HAP-1 (cell line): ENCODE data around the gene C2orf92.

Source experiments
- DNase-seq, 2 experiments: peaks; one replicate each; pipeline ENCODE4 v3.0.0-alpha.2; 2016 to 2020; ENCODE audit warnings: low spot score in 2 of 2
- H3K27me3 ChIP-seq: fragments of 250-450 bp; sonication (Bioruptor Pico); 2 replicates; pipeline ENCODE4 v1.5.1; 2020; ENCODE audit warnings: low read depth, mild to moderate bottlenecking, moderate library complexity
- H3K36me3 ChIP-seq: fragments of 250-450 bp; sonication (Bioruptor Pico); replicated peaks from 2 replicates; pipeline ENCODE4 v1.5.1; 2020; ENCODE audit warnings: mild to moderate bottlenecking
- H3K4me1 ChIP-seq: fragments of 250-450 bp; sonication (Bioruptor Pico); 2 replicates; pipeline ENCODE4 v1.5.1; 2020; ENCODE audit warnings: mild to moderate bottlenecking
- H3K4me3 ChIP-seq: fragments of 250-450 bp; sonication (Bioruptor Pico); 2 replicates; pipeline ENCODE4 v1.5.1; 2020; ENCODE audit warnings: mild to moderate bottlenecking, moderate library complexity
- H3K9me3 ChIP-seq: fragments of 250-450 bp; sonication (Bioruptor Pico); 2 replicates; pipeline ENCODE4 v1.5.1; 2020; ENCODE audit warnings: mild to moderate bottlenecking, moderate library complexity
- in situ Hi-C: fragments of 300-500 bp; cut with MboI; formaldehyde crosslinking; loops from 3 replicates; pipeline ENCODE4 v1.14.3; 2020; ENCODE audit warnings: low sequenced_read_pairs, inconsistent platforms, mixed read lengths

Gene C2orf92

GRCh38 chr2:97654791-97655190, 14.7 kb upstream of the C2orf92 start:
- Histone ChIP-seq H3K36me3 (peaks cover 43% of the 10 kb centered on the region), H3K4me1 (no peaks in the 10 kb centered on the region), H3K4me3 (no peak overlapping the region), H3K27me3 (no peaks in the 10 kb centered on the region), H3K9me3 (no peaks in the 10 kb centered on the region)
- in situ Hi-C loops: no loop called here
- no peak for DNase-seq

- Histone ChIP-seq H3K4me3 (no peak overlapping the region), H3K4me1 (no peaks in the 10 kb centered on the region), H3K9me3 (no peaks in the 10 kb centered on the region), H3K27me3 (no peaks in the 10 kb centered on the region), H3K36me3 (peaks cover 43% of the 10 kb centered on the region)
- DNase-seq: no peak
- in situ Hi-C loops: no loop called here
Measured at GRCh38 chr2:97656129-97656755, 13.3 kb upstream of the C2orf92 start.

- H3K36me3 ChIP-seq: peaks cover 43% of the 10 kb centered on the region
- H3K9me3 ChIP-seq: no peaks in the 10 kb centered on the region
- no peak overlapping the region for H3K4me3 ChIP-seq
- no peak for DNase-seq
- no peaks in the 10 kb centered on the region for H3K4me1 ChIP-seq
- in situ Hi-C loops: no loop called here
- H3K27me3 ChIP-seq: no peaks in the 10 kb centered on the region
Measured at GRCh38 chr2:97656905-97657587, 12.5 kb upstream of the C2orf92 start.

- H3K9me3 ChIP-seq: no peaks in the 10 kb centered on the region
- no peaks in the 10 kb centered on the region for H3K27me3 ChIP-seq
- H3K4me3 ChIP-seq: no peak overlapping the region
- peaks cover 43% of the 10 kb centered on the region for H3K36me3 ChIP-seq
- H3K4me1 ChIP-seq: no peaks in the 10 kb centered on the region
- in situ Hi-C loops: no loop called here
- DNase-seq: no peak
Measured at GRCh38 chr2:97657986-97658690, 11.4 kb upstream of the C2orf92 start.

- Histone ChIP-seq H3K9me3 (no peaks in the 10 kb centered on the region), H3K27me3 (no peaks in the 10 kb centered on the region), H3K4me1 (no peaks in the 10 kb centered on the region), H3K4me3 (no peak overlapping the region), H3K36me3 (peaks cover 37% of the 10 kb centered on the region)
- DNase-seq: no peak
- in situ Hi-C loops: no loop called here
Measured at GRCh38 chr2:97658691-97659157, 10.8 kb upstream of the C2orf92 start.

- DNase-seq: no peak
- Histone ChIP-seq H3K9me3 (no peaks in the 10 kb centered on the region), H3K4me1 (no peaks in the 10 kb centered on the region), H3K36me3 (peaks cover 34% of the 10 kb centered on the region), H3K27me3 (no peaks in the 10 kb centered on the region), H3K4me3 (no peak overlapping the region)
- in situ Hi-C loops: no loop called here
Measured at GRCh38 chr2:97659256-97660043, 10.1 kb upstream of the C2orf92 start.

GRCh38 chr2:97660044-97660774, 9.3 kb upstream of the C2orf92 start:
- Histone ChIP-seq H3K9me3 (no peaks in the 10 kb centered on the region), H3K4me3 (no peak overlapping the region), H3K4me1 (no peaks in the 10 kb centered on the region), H3K27me3 (no peaks in the 10 kb centered on the region), H3K36me3 (peaks cover 34% of the 10 kb centered on the region)
- in situ Hi-C loops: no loop called here
- DNase-seq: no peak

GRCh38 chr2:97660775-97661389, 8.6 kb upstream of the C2orf92 start:
- in situ Hi-C loops: no loop called here
- Histone ChIP-seq H3K4me3 (no peak overlapping the region), H3K4me1 (no peaks in the 10 kb centered on the region), H3K27me3 (no peaks in the 10 kb centered on the region), H3K9me3 (no peaks in the 10 kb centered on the region), H3K36me3 (peaks cover 34% of the 10 kb centered on the region)
- DNase-seq: no peak

- Histone ChIP-seq H3K4me3 (no peak overlapping the region; the same call in 1 of the 2 replicates), H3K36me3 (peaks cover 27% of the 10 kb centered on the region), H3K4me1 (no peaks in the 10 kb centered on the region), H3K27me3 (no peaks in the 10 kb centered on the region), H3K9me3 (no peaks in the 10 kb centered on the region)
- in situ Hi-C loops: no loop called here
- no peak for DNase-seq
Measured at GRCh38 chr2:97661927-97662326, 7.6 kb upstream of the C2orf92 start.

- Histone ChIP-seq H3K36me3 (peaks cover 22% of the 10 kb centered on the region), H3K4me3 (peak overlapping the region; percentile 69), H3K4me1 (no peaks in the 10 kb centered on the region), H3K27me3 (no peaks in the 10 kb centered on the region), H3K9me3 (no peaks in the 10 kb centered on the region)
- in situ Hi-C loops: no loop called here
- DNase-seq: peak in 1 of 2 experiments; percentile 36
Measured at GRCh38 chr2:97662386-97662894, 7.1 kb upstream of the C2orf92 start.

- in situ Hi-C loops: no loop called here
- no peaks in the 10 kb centered on the region for H3K9me3 ChIP-seq
- peak; percentile 51 to 80 for DNase-seq
- H3K36me3 ChIP-seq: peaks cover 17% of the 10 kb centered on the region
- H3K4me1 ChIP-seq: no peaks in the 10 kb centered on the region
- peak overlapping the region; percentile 69 for H3K4me3 ChIP-seq
- H3K27me3 ChIP-seq: no peaks in the 10 kb centered on the region
Measured at GRCh38 chr2:97662895-97663625, 6.5 kb upstream of the C2orf92 start.

GRCh38 chr2:97663626-97663961, 5.9 kb upstream of the C2orf92 start:
- H3K36me3 ChIP-seq: peaks cover 13% of the 10 kb centered on the region

More at GRCh38 chr2:97663626-97663961, 5.9 kb upstream of the C2orf92 start:
- H3K27me3 ChIP-seq: no peaks in the 10 kb centered on the region
- peak overlapping the region; percentile 69 for H3K4me3 ChIP-seq
- H3K4me1 ChIP-seq: no peaks in the 10 kb centered on the region
- DNase-seq: no peak
- no peaks in the 10 kb centered on the region for H3K9me3 ChIP-seq
- in situ Hi-C loops: no loop called here
